ENCODE results near the gene IFT27. TPM values are rescaled to one million over a fixed set of nuclear protein-coding genes. Genes with fewer than 3 reads are reported as not detected.
A peak's percentile ranks its signal among the peaks of the same experiment; 100 is the strongest.
"Not testable (repeated sequence)": the region's sequence is repeated elsewhere in the genome, so short reads cannot be mapped to it uniquely, and the experiment has no call there.

The IFT27 gene
- total RNA-seq, 2 donors from 2014 or later, result 12.3 to 18.6 TPM

DNA sequence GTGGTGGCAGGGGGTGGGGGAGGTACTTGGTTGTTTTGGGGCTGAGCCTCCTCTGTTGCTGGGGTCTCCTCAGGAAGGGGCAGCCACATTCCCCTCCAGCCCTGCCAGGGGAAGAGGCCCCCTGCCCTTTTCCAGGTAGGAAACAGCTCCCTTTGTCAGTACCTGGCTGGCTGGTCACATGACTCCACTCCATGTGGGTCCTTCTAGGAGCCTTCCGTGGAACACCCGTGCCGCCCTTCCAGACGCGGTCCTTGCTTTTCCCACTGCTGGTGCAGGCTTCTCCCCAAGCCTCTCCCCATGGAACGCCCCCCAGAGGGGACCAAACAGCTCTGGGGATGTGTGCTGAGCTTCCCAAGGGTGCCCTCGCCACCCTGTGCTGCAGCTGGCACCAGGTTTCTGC is 19.9 kb downstream of the IFT27 start:
- DNase-seq (ENCODE audit: low spot score), result no peak
- intact Hi-C loops (cut with DNase I), result loop anchor here in 1 of 2 donors (10.0 kb wide), 1 partner anchor 191 kb away; no protein-coding TSS in a partner anchor

DNA sequence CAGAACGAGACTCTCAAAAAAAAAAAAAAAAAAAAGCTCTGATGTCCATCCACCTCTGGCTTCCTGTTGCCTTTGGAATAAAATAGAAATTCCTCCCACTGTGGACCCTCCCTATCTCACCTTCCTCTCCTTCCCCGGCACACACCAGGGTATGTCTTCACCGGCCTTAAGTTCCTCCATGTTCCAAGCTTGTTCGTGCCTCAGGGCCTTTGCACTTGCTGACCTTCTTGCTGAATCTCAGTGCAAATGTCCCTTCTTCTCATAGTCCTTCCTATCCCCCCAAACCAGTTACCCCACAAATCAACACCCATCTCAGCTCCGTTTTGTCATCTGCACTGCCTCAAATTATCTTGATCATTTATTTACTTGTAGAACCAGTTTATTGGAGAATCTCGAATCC is 20.6 kb downstream of the IFT27 start:
- intact Hi-C loops (cut with DNase I), result loop anchor here in 1 of 2 donors (10.0 kb wide), 1 partner anchor 191 kb away; no protein-coding TSS in a partner anchor
- DNase-seq (ENCODE audit: low spot score), result no peak

GRCh38 chr22:36754881-36755280 is 21.0 kb downstream of the IFT27 start:
- intact Hi-C loops (cut with DNase I), result loop anchor here in 1 of 2 donors (10.0 kb wide), 1 partner anchor 190 kb away; no protein-coding TSS in a partner anchor
- not testable (repeated sequence) for DNase-seq (ENCODE audit: low spot score)

DNA sequence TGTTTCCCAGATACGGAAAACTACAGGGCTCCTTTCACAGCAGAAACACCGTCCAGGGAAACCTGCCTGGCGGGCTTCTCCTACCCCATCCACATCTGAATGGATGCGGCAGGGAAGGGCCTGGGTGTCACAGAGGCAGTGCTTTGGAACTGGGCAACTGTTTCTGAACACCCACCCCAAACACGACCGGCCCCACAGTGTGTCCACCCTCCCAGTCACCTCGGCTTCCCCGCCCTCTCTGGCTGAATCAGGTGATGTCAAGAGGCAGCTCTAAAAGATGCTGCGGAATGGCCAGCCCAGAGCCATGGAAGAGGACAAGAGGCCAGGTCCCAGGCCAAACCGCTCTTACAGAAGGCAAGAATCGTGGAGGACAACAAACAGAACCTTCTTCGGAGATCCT is 22.0 kb downstream of the IFT27 start:
- intact Hi-C loops (cut with DNase I), result loop anchor here in 1 of 2 donors (10.0 kb wide), 1 partner anchor 189 kb away; no protein-coding TSS in a partner anchor
- DNase-seq (ENCODE audit: low spot score), result no peak

- no peak for DNase-seq (ENCODE audit: low spot score)
- intact Hi-C loops (cut with DNase I), result loop anchor here in 1 of 2 donors (10.0 kb wide), 1 partner anchor 188 kb away; no protein-coding TSS in a partner anchor
These were observed 22.7 kb downstream of the IFT27 start for GRCh38 chr22:36753120-36753802.

DNA sequence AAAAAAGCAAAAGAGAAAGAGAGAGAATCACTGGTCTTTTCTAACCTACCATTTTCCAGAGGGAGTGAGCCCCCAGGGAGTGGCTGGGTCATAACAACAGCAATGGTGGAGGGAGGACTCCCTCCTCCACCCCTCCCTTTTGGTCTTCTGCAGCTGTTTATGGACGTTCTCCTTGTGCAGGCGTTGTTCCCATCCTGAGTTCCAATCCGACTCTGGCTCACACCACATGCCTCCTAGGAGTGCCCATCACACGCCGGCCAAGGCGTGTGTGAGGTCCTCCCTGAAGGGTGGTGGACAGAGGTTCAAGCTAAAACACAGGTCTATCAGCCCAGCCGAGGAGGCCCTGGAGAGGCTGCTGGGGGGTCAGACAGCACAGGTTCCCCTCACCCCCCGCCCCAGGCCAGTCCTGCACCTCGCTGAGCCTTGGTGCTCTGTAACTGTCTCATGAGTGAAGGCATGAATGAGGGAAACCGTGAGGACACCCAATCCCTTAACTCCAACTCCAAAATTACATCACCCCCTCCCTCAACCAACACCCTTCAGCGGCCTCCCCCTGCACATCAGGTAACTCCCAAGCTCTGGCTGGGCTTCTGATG is 29.4 kb downstream of the IFT27 start:
- intact Hi-C loops (cut with DNase I), result no loop called here
- DNase-seq (ENCODE audit: low spot score), result no peak

DNA sequence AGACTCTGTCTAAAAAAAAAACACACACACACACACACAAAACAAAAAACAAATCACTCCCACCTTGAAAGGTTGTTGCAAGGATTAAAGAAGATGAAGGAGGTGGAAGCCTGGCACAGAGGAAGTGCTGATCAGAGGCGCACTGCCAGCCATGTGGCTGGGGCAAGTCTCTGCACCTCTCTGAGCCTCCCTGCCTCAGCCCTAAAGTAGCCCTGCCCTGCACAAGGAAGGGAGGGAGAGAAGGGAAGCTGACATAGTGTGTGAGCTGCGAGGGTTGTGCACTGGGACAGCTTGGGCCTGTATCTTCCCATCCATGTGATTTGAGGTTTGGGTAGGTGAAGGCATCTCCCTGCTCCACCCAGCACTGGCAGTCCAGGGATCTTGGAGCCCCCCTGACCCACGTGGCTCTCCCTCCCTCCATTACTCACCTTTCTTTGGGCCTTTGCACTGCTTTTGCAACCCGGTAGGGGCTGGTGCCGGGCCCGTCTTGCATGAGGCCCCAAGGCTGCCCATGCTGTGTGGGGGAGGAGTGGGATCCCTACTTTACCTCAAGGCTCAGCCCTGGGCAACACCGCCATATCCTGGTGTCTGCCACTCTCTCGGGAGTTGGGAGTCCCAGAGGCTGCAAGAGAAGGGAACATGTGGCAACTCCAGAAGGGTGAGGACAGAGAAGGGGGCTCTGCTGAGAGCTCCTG is 30.5 kb downstream of the IFT27 start:
- no peak for DNase-seq (ENCODE audit: low spot score)
- intact Hi-C loops (cut with DNase I), result no loop called here

DNA sequence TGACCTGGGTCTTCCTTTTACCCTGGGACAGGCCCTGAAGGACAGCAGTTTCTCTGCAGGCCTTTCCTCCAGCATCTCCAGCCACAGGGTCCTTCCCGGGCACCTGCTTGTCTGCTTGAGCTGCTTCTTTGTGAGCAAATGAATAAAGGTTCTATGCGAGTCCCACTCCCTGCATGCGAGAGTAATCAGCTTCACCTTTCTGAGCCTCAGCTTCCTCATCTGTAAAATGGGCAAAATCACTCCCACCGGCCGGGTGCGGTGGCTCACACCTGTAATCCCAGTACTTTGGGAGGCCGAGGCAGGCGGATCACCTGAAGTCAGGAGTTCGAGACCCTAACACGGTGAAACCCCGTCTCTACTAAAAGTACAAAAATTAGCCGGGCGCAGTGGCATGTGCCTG is 31.1 kb downstream of the IFT27 start:
- no peak for DNase-seq (ENCODE audit: low spot score)

DNA sequence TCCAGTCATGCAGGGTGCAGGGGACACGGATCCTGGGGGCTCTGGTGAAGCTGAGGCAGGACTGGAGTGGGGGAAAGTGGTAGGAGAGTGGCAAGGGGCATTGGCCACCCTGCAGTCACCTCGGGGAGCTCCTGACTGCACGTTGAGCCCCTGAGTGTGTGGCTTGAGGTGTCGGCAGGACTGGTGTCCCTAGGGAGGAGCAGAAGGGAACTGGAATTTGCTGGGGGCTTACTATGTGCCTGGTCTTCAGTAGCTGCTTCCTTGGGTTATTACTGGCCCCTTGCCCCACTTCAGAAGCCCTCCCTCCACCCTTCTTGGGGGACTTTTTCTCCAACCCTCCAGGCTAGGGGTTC is 31.5 kb downstream of the IFT27 start:
- DNase-seq (ENCODE audit: low spot score), result no peak
- intact Hi-C loops (cut with DNase I), result no loop called here

More for the DNA sequence above, 31.1 kb downstream of the IFT27 start:
- intact Hi-C loops (cut with DNase I), result no loop called here

DNA sequence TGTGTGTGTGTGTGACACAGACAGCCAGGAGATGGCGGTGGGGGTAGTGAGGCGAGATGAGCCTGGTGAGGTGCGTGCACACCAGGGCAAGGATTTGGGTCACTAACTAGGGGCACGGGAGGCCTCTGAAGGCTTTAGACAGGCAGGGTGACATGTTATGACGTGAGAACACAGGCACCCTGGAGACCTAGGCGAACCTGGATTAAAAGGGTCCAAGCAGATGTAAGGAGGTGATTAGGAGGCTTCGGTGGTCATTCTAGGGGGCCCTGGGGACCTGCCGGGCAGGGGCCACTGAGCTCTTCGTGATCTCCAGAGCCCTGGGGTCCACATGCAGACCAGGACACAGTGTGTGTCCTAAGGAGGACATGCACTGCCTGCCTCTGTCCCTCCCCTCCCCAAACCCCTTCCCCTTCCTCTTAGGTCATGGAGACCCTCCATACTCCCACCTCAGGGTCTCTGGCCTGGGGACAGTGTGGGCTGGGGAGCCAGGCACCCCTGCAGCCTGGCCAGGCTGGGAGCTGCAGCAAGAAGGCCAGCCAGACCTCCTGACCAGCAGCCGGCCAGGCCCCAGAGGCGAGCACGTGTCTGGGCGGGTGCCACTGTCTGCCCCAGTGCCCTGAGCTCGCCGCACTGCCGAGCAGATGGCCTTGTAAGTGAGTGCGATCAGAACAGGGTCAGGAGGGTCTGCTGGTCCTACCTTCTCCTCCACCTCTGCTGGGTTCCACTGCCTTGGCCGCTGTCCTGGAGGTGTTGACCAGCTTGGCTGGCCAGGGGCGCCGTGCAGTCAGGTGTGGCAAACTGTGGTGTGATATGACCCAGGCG is 32.1 kb downstream of the IFT27 start:
- intact Hi-C loops (cut with DNase I), result no loop called here
- no peak for DNase-seq (ENCODE audit: low spot score)

DNA sequence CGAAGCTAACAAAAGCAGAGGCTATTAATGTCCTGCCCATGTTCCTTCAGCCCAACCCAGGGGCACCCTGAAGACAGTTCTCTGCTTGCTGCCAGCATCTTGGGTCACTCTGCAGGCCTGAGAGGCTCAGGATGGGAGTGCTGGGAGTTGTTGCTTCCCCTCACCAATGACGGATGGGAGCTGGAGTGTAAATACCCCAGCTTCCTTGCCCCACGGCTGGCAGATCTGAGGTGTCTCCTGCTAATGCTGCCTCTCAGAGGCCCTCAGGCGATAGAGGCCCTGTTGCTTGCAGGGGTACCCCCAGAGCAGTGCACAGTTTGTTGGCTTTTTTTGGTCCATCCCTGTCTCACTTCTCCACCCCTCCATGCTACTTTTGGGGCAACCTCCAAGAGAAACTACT is 32.9 kb downstream of the IFT27 start:
- no peak for DNase-seq (ENCODE audit: low spot score)
- intact Hi-C loops (cut with DNase I), result no loop called here

DNA sequence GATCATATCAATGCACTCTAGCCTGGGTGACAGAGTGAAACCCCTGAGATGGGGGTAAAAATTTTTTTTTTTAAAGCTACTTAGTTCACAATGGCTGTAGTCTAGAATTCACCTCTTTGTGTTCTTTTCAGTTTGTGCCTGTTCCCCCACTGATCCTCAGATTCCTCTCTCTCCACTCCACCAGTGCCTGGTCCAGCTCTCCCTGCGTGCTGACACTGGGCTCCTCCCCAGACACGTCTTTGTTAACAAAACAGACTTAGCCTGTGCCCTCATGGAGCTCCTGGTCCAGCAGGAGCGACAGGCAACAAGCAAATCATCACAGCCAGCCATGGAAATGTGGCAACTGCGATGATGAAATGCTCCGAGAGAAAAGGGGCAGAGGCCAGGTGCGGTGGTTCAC is 34.0 kb downstream of the IFT27 start:
- intact Hi-C loops (cut with DNase I), result no loop called here

GRCh38 chr22:36741204-36741793 is 34.6 kb downstream of the IFT27 start:
- peak; percentile 24 for DNase-seq (ENCODE audit: low spot score)
- intact Hi-C loops (cut with DNase I), result no loop called here

More for the DNA sequence above, 34.0 kb downstream of the IFT27 start:
- no peak for DNase-seq (ENCODE audit: low spot score)

- intact Hi-C loops (cut with DNase I), result no loop called here
- DNase-seq (ENCODE audit: low spot score), result peak; percentile 7
These were observed 35.2 kb downstream of the IFT27 start for GRCh38 chr22:36740716-36741115.

DNA sequence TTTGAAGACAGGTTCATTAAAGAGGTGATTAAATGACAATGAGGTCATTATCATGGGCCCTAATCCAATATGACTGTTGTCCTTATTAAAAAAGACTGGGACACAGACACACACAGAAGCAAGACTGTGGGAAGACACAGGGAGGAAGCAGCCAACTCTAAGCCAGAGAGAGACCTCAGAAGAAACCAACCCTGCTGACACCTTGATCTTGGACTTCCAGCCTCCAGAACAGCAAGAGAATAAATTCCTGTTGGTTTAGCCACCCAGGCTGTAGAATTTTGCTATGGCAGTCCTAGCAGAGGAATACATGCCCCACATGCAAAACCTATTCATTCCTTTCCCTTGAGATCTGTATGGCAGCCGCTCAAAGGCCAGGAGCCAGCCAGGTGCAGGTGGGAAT is 36.7 kb downstream of the IFT27 start:
- intact Hi-C loops (cut with DNase I), result no loop called here
- peak; percentile 13 for DNase-seq (ENCODE audit: low spot score)

GRCh38 chr22:36738416-36739020 is 37.4 kb downstream of the IFT27 start:
- DNase-seq (ENCODE audit: low spot score), result peak; percentile 37
- intact Hi-C loops (cut with DNase I), result no loop called here

- intact Hi-C loops (cut with DNase I), result no loop called here
- peak; percentile 84 for DNase-seq (ENCODE audit: low spot score)
These were observed 38.1 kb downstream of the IFT27 start for GRCh38 chr22:36737776-36738175.

GRCh38 chr22:36736701-36737320 is 39.1 kb downstream of the IFT27 start:
- intact Hi-C loops (cut with DNase I), result no loop called here
- DNase-seq (ENCODE audit: low spot score), result peak; percentile 54

All from posterior vena cava (tissue), 2 donors.